Lower lobe of right lung (tissue), 2 donors: ENCODE results near the gene TXNL1. TPM values are rescaled to one million over a fixed set of nuclear protein-coding genes. Genes with fewer than 3 reads are reported as not detected.
"Not testable (repeated sequence)": the region's sequence is repeated elsewhere in the genome, so short reads cannot be mapped to it uniquely, and the experiment has no call there.

Experiments
- ATAC-seq, 2 donors: fragments of 200-7000 bp; cut with Tn5 transposase; one replicate each; pipeline ENCODE4 v1.9.1; 2020 to 2022; ENCODE audit warnings: mild to moderate bottlenecking in 2 of 2, moderate library complexity in 2 of 2
- DNase-seq: peaks from one replicate; pipeline ENCODE4 v3.0.0-alpha.2; 2020
- H3K27ac ChIP-seq: fragments of 200-600 bp; one replicate; pipeline ENCODE4 v1.8.0; 2022
- H3K27me3 ChIP-seq: fragments of 200-600 bp; one replicate; pipeline ENCODE4 v1.8.0; 2022; ENCODE audit warnings: low read depth
- H3K36me3 ChIP-seq: fragments of 200-600 bp; one replicate; pipeline ENCODE4 v1.8.0; 2022; ENCODE audit warnings: mild to moderate bottlenecking
- H3K4me1 ChIP-seq: fragments of 200-600 bp; one replicate; pipeline ENCODE4 v1.8.0; 2022
- H3K4me3 ChIP-seq: fragments of 200-600 bp; one replicate; pipeline ENCODE4 v1.8.0; 2022; ENCODE audit warnings: mild to moderate bottlenecking
- H3K9me3 ChIP-seq: fragments of 200-600 bp; one replicate; pipeline ENCODE4 v1.8.0; 2022
- intact Hi-C: fragments of 100-400 bp; cut with DNase I; formaldehyde crosslinking; loops from one replicate; pipeline ENCODE4 v1.11.0; 2022
- total RNA-seq: library from RNA; stranded (reverse); fragmentation: NEBNext Ultra II Directional; extraction: Animal tissue kit (Norgen Biotek cat#: 25700); gene quantifications from one replicate; pipeline ENCODE4 v1.2.1, GENCODE V29; 2021
- TF ChIP-seq, protein P1 (sequence below): fragments of 200-600 bp; IDR thresholded peaks from one replicate; pipeline ENCODE4 v1.8.0; 2022; ENCODE audit warnings: antibody characterized with exemption, mild to moderate bottlenecking
- donor health status: DM: no; HTN: yes; CAD: no; lungs with severe emphysema.

TXNL1 gene
- total RNA-seq, 1 donor from 2014 or later, result 53.0 TPM

DNA sequence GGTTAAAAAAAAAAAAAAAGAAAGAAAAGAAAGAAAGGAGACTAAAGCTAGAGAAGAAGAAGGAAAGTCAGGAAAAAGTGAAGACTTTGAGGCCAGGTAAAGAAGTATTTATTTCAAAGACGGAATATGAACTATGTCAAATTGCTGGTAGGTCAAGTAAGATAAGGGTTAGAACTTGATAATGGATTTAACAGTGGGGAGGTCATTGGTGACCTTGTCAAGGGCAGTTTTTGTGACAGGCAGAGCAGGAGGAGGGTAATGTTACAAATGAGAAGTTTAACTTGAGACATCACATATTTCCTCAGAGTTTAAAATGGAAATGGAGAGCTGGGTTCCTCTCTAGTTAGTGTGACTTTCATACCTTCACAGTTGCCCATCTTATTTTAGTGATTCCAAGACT is 22.3 kb upstream of the TXNL1 start:
- H3K27ac ChIP-seq, result no peak overlapping the region
- H3K27me3 ChIP-seq, result no peaks in the 10 kb centered on the region
- DNase-seq (no peak), ATAC-seq (no peak)
- no peak overlapping the region for H3K4me3 ChIP-seq
- no peaks in the 10 kb centered on the region for H3K36me3 ChIP-seq
- no peaks in the 10 kb centered on the region for H3K9me3 ChIP-seq
- intact Hi-C loops, result no loop called here
- TF ChIP-seq, protein P1, sequence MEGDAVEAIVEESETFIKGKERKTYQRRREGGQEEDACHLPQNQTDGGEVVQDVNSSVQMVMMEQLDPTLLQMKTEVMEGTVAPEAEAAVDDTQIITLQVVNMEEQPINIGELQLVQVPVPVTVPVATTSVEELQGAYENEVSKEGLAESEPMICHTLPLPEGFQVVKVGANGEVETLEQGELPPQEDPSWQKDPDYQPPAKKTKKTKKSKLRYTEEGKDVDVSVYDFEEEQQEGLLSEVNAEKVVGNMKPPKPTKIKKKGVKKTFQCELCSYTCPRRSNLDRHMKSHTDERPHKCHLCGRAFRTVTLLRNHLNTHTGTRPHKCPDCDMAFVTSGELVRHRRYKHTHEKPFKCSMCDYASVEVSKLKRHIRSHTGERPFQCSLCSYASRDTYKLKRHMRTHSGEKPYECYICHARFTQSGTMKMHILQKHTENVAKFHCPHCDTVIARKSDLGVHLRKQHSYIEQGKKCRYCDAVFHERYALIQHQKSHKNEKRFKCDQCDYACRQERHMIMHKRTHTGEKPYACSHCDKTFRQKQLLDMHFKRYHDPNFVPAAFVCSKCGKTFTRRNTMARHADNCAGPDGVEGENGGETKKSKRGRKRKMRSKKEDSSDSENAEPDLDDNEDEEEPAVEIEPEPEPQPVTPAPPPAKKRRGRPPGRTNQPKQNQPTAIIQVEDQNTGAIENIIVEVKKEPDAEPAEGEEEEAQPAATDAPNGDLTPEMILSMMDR, result no peak
- H3K4me1 ChIP-seq, result no peaks in the 10 kb centered on the region

DNA sequence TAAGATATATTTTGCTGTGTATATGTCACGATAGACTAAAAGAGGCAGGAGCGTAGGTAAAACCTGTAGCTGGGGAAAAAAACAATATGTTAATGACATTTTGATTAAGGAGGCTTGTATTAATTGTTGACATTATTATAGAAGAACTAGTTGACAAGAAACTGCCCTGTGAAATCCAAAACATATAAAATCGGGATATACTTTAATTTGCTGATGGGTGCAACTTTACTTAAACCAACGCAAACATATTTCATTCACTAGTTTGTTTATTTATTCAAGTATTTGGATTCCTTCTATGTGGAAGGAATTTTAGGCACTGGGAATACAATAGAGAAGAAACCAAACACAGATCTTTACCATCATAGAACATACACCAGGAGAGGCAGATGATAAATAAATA is 20.7 kb upstream of the TXNL1 start:
- Histone ChIP-seq H3K36me3 (no peaks in the 10 kb centered on the region), H3K4me1 (no peaks in the 10 kb centered on the region), H3K4me3 (no peak overlapping the region), H3K27me3 (no peaks in the 10 kb centered on the region), H3K27ac (no peak overlapping the region), H3K9me3 (no peaks in the 10 kb centered on the region)
- TF ChIP-seq, protein P1, result no peak
- no peak for ATAC-seq
- DNase-seq, result no peak
- intact Hi-C loops, result no loop called here

DNA sequence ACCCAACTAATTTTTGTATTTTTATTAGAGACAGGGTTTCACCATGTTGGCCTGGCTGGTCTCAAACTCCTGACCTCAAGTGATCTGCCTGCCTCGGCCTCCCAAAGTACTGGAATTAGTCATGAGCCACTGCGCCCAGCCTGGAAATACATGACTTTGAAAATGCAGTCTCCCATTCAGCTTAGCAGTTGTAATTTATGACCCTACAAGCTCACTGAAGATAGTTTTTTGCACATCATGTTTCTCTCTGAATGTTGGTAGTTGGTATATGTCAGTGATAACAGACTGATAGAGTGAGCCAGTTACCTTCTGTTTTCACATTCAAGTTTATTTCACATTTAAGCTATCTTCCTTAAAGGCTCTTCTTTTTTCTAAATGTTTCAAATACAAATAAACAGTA is 19.9 kb upstream of the TXNL1 start:
- TF ChIP-seq, protein P1, result no peak
- ATAC-seq, result no peak
- intact Hi-C loops, result no loop called here
- H3K4me3 ChIP-seq, result no peak overlapping the region
- H3K27me3 ChIP-seq, result no peaks in the 10 kb centered on the region
- H3K9me3 ChIP-seq, result no peaks in the 10 kb centered on the region
- no peaks in the 10 kb centered on the region for H3K36me3 ChIP-seq
- no peak overlapping the region for H3K27ac ChIP-seq
- no peaks in the 10 kb centered on the region for H3K4me1 ChIP-seq
- no peak for DNase-seq

DNA sequence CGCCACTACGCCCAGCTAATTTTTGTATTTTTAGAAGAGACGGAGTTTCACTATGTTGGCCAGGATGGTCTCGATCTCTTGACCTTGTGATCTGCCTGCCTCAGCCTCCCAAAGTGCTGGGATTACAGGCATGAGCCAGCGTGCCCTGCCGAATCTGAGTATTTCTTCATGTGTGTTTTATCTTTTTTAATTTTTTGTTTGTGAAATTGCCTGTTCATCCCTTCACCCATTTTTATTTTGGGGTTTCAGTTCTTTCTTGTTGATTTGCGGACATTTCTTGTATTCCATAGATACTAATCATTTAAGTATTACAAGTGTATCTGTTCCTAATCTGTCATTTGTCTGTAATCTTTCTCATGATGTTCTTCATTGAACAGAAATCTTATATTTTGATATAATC is 15.9 kb upstream of the TXNL1 start:
- H3K36me3 ChIP-seq, H3K4me3 ChIP-seq, H3K27me3 ChIP-seq, DNase-seq, intact Hi-C loops, H3K27ac ChIP-seq, H3K9me3 ChIP-seq, ATAC-seq: not testable (repeated sequence)
- H3K4me1 ChIP-seq, result peaks cover 18% of the 10 kb centered on the region

DNA sequence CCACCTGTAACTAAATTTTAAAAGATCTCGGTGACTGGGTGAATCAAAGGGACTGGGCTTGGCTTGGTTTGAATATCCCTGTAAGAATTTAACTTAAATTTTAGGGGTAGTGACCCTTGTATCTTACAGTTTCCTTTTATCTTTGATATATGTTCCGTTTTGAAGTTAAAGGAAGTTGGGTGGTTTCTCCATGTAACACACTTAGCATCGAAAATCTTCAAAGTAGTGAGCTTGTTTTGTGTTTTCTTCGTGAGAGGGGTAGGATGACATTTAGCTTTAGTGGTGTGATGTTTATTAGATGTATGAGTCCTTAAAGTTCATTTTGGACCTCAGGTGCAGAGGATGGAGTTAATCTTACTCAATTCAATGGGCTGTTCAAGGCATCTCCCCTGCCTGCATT is 14.4 kb upstream of the TXNL1 start:
- peaks cover 18% of the 10 kb centered on the region for H3K4me1 ChIP-seq
- intact Hi-C loops, result no loop called here
- TF ChIP-seq, protein P1, result no peak
- no peak for DNase-seq
- ATAC-seq, result no peak
- no peak overlapping the region for H3K27ac ChIP-seq
- H3K9me3 ChIP-seq, result no peaks in the 10 kb centered on the region
- H3K36me3 ChIP-seq, result no peaks in the 10 kb centered on the region
- no peaks in the 10 kb centered on the region for H3K27me3 ChIP-seq
- no peak overlapping the region for H3K4me3 ChIP-seq

DNA sequence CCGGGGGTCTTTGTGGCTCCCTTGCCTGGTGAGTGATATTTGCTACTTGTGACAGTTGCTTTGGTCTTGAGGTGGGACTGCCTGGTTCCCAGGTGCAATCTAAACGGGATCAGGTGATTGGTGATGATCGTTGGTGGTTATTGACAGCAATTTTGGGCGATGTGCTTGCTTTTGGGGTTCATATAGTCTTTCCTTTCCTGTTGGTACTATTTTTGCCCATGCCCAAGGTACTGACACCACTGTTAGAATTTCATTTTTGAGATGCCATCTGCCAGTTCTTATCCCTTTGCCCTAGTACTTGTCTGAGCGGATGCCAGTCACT is 13.3 kb upstream of the TXNL1 start:
- Histone ChIP-seq H3K4me3 (peak overlapping the region; percentile 92), H3K9me3 (no peaks in the 10 kb centered on the region), H3K27me3 (no peaks in the 10 kb centered on the region), H3K27ac (peak overlapping the region; percentile 89), H3K4me1 (peaks cover 18% of the 10 kb centered on the region), H3K36me3 (no peaks in the 10 kb centered on the region)
- intact Hi-C loops, result no loop called here
- ATAC-seq (peak in 1 of 2 donors; percentile 31), DNase-seq (no peak)
- TF ChIP-seq, protein P1, result no peak
